Measurements from ENCODE around the gene PCSK6.
"Not testable (repeated sequence)": the region's sequence is repeated elsewhere in the genome, so short reads cannot be mapped to it uniquely, and the experiment has no call there.

The PCSK6 gene

DNA sequence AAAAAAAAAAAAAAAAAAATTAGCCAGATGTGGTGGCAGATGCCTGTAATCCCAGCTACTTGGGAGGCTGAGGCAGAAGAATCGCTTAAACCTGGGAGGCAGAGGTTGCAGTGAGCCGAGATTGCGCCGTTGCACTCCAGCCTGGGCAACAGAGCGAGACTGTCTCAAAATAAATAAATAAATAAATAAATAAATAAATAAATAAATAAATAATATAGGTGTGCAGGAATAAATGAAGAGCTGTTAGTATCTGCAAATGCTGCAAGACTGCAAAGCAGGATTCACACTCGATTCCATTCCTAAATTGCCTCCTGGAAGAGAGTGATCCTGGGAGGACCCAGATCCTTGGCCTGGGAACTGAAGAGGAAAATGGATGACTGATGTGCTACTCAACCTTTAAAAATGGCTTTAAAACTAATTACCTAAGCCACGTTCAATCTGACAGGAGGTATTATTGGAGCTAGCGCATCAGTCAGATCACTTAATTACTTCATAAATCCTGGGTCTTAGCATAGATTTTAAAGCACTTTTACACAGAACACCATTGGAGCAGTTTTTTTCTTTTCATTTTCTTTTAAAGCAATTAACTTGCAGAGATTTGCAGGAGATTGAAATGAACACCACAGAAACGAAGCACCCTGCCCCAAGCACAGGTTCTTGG lies 132.9 kb downstream of the PCSK6 start:
- not testable (repeated sequence) for DNase-seq (ENCODE audit: low read depth in 3 of 3)

DNA sequence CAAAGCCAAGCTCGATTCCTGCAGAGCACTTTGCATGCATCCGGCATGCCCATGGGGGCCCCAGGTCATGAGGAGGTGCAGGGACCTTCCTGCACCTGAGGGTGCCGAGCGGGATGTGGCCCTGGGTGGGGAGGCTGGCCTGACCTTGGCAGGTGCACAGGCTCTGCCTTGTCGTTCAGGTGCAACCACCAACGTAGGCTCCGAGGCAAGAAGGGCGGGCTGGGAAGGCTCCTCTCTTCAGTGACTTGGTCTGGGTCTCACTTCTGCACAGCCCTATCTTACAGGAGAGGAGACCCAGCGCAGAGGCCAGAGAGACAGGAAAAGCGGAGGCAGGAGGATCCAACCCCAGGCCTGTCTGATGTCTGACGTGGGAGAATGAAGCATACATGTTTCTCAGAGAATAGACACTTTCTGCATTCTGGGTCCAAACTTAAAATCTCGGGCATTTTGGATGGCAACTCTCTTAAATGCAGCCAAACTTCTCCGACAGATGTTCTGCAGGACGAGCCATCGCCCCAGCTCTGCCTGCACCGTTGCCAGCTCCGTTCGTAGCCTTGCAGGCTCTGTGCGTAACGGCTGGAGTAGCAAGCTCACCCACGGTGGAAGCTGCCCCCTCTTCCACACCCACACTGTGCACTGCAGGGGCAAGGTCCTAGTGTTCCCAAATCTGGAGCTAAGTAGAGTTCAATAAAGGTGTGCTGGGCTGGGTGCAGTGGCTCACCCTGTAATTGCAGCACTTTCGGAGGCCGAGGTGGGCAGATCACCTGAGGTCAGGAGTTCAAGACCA lies 133.6 kb downstream of the PCSK6 start:
- DNase-seq (ENCODE audit: low read depth in 3 of 3), result no peak

GRCh38 chr15:101354891-101355623 lies 134.4 kb downstream of the PCSK6 start:
- no peak for DNase-seq (ENCODE audit: low read depth in 3 of 3)

GRCh38 chr15:101353240-101353639 lies 136.3 kb downstream of the PCSK6 start:
- DNase-seq (ENCODE audit: low read depth in 3 of 3), result no peak

DNA sequence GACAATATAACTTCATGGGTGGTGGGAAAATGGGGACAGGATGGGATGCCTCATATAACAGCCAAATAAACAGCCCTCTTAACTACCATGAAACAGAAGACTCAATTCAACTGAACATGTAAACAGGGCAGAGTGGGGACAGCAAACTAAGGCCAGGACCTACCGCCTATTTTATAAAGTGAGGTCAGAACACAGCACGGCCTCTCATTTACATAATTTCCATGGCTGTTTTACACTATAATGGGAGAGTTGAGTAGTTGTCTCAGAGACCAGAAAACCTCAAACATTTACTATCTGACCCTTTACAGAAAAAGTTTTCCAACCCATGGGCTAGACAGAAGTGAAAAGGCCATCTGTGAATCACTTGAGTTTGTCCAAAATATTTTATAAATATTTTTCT lies 137.8 kb downstream of the PCSK6 start:
- no peak for DNase-seq (ENCODE audit: low read depth in 3 of 3)

- DNase-seq (ENCODE audit: low read depth in 3 of 3), result no peak
These were observed 140.2 kb downstream of the PCSK6 start for GRCh38 chr15:101349047-101349951.

DNA sequence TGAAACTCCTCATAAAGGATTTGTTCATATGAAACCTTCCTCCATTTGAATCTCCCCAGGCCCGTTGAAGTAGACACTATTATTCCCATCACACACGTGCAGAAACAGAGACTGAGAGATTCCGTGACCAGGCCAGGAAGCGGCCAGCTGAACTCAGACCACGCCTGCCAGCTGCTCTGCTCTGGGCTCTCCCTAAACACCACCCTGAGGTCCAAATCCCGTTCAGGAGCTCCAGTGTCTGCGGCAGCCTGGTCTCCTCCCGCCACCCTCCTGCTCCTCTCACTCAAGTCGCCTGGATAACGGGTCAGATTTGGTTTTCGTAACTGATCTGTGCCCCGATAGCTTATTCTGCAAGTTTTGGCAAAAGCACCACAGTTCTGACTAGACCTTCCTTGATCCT lies 140.9 kb downstream of the PCSK6 start:
- no peak for DNase-seq (ENCODE audit: low read depth in 3 of 3)

DNA sequence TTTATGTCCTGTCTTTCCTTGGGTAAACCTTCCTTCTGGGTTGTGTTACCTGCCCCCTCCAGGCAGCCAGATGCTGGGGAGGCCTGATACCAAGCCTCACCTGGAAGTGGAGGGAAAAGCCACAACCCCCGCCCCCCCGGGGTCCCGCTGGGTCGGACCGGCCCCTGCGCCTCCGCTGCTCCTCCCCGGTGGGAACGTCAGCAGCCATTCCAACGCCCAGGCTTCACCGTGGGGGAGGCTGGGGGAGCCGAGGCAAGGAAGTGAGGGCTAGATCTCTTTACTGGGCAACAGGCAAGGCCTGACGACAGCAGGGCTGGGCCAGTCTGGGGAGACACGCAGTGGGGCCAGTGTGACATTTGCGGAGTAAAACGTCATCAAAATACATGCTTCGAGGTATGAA lies 141.5 kb downstream of the PCSK6 start:
- no peak for DNase-seq (ENCODE audit: low read depth in 3 of 3)

GRCh38 chr15:101347454-101347853 lies 142.1 kb downstream of the PCSK6 start:
- no peak for DNase-seq (ENCODE audit: low read depth in 3 of 3)

GRCh38 chr15:101346928-101347327 lies 142.6 kb downstream of the PCSK6 start:
- DNase-seq (ENCODE audit: low read depth in 3 of 3), result no peak

DNA sequence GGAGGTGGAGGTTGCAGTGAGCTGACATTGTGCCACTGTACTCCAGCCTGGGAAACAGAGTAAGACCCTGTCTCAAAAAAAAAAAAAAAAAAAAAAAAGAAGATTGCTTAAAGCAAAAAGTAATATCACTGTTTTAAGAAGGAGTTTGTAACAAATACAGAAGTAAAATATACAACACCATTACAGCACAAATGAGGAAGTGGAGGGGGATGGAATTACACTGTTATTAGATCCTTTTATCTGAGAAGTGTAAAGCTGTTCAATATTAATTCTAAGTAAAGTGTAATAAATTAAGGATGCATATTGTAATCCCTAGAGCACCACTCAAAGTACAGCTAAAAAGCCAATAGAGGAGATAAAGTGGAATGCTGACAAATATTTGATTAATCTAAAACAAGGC lies 147.5 kb downstream of the PCSK6 start:
- no peak for DNase-seq (ENCODE audit: low read depth in 3 of 3)

- no peak for DNase-seq (ENCODE audit: low read depth in 3 of 3)
These were observed 150.9 kb downstream of the PCSK6 start for GRCh38 chr15:101338502-101339057.

- no peak for DNase-seq (ENCODE audit: low read depth in 3 of 3)
These were observed 151.5 kb downstream of the PCSK6 start for GRCh38 chr15:101337976-101338375.

- peak in 2 of 3 donors; percentile 18 to 45 for DNase-seq (ENCODE audit: low read depth in 3 of 3)
These were observed 155.4 kb downstream of the PCSK6 start for GRCh38 chr15:101333907-101334789.

DNA sequence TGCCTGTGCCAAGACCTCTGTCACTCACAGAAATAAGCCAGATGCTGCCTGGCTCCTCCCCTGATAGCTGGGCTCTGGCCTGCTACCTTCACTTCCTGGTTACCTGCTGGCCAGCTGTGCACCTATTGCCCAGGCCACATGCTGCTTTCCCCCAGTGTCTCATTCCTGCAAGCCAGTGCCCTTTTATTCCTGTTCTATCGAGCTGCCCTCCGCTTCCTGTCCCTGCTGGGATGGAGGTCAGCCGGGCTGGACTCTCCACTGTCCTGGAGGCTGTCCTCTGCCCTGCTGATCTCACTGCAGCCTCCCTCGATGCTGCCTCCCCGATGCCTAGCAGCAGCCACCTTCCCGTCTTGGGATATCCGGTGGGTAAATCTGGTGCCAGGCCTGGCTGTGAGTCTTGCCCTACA lies 157.4 kb downstream of the PCSK6 start:
- DNase-seq (ENCODE audit: low read depth in 3 of 3), result no peak

DNA sequence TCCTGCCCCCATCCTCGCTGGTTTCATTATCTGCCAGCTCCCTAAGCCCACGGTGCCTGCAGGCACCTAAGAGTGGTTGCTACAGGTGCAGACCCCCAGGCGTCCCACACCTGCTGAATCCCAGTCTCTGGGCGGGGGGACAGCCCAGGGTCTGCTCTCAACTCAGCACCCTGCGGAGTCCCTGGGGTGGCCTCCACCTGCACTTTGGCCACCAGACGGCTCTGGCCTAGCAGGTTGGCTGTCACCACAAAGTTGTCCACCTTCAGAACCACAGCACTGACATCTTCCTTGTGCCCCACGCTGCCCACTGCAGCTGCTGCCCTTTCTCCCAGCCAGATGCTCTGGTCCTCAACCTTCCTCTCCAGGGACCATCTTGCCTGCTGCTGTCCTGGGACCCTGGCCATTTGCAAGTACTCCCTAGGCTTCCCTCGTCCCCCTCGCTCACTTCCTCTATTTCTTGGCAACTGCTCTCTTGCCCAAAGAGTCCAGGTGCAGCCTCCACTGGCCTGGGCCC lies 159.6 kb downstream of the PCSK6 start:
- DNase-seq (ENCODE audit: low read depth in 3 of 3), result no peak

- no peak for DNase-seq (ENCODE audit: low read depth in 3 of 3)
These were observed 160.1 kb downstream of the PCSK6 start for GRCh38 chr15:101329309-101329863.

DNA sequence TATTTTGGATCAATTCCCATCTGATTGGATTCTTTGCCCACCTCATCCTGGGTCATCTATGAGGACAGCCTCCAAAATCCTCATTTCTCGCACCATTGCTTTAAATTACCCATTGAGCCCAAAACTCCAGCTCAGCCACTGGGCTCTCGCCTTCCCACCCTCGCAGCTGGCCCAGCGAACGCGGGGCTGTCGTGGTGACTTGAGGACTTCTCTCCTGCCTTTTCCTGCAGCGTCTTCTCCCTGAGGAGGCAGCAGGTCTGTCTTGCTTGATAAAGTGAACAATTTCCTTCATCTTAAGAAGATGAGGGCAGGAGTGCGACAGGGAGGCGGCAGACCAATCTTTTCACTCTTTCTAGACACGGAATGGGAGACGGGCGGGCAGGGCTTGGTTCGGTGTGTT lies 161.5 kb downstream of the PCSK6 start:
- DNase-seq (ENCODE audit: low read depth in 3 of 3), result no peak

DNA sequence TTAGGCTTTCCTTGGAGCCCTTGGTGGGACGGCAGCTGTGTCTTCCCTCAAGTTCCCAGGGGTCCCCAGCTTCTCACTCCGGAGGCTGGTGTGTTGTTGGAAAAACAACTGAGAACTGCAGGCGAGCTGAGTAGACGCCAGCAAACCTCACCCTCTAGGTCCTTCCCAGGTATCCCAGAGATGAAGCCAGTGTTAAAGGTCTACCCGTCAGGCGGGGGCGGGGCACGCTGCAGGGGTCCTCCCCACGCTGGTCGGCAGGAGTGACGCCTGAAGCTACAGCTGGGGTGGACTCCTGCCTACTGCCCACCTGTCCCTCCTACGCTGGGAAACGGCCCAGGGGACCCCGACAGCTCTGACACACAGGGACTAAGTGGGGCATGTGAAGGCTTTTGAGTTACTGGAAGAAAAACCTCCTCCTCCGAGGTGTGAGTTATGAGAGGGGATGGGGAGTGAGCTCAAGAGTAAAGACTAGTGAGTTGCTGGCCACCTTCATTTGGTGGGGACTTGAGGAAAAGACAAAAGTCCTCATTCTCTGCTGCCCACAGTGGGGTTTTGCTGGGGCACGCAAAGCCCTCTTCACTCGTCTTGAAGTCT lies 162.3 kb downstream of the PCSK6 start:
- no peak for DNase-seq (ENCODE audit: low read depth in 3 of 3)

All from stimulated activated CD4-positive, alpha-beta T cell treated with anti-CD3 and anti-CD28 coated beads, TNF-alpha, amount 100 ng/mL, for 48 hours (primary cell).